ENCODE data around the gene KIFC3.

KIFC3 gene

DNA sequence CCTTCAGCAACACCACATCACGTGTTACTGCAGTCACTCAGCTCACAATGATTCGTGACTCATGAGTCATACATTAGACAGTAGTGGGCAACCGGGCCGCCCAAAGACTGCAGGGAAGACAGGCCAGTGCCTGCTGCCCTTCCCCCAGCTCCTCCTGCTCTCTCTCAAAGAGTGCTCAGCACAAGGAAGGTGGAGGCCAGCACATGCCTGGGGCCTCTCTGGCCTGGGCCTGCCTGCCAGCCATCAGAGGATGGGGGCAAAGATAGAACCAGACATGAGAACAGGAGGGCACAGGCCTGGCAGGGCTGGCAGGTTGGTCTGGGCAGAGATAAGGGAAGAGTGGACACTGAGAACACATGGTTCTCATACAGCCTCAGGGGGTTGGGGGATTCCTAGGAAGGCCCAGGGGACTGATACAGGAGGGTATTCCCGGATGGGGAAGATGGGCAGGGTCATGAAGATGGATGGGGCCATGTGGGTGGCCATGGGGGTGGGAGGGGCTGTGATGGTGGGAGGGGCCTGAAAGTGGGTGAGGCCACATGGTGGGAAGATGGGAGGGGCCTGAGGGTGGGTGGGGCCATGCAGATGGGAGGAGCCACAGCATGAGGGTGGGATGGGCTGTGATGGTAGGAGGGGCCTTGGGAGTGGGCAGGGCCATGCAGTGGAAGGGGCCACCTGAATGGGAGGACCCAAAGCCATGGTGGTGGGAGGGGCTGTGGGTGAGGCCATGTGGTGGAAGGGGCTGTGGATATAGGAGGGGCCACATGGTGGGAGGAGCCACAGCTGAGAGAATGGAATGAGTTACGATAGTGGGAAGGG is 37.7 kb downstream of the KIFC3 start:
- DNase-seq: no peak

DNA sequence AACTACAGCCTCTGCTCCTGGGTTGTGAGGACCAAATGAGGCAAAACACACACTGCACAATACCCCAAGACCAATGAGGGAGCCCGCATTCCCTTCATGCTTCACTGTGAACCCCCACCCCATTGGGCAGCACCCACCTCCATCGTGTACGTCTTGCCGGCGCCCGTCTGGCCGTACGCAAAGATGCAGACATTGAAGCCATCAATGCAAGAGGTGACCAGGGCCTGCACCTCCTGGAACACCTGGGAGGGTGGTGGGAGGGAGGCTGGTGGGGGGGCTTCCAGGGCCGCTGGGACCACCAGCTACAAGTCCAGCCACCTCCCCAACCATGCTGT is 38.3 kb downstream of the KIFC3 start:
- no peak for DNase-seq

- no peak for DNase-seq
These were observed 38.8 kb downstream of the KIFC3 start for GRCh38 chr16:57763285-57764005.

DNA sequence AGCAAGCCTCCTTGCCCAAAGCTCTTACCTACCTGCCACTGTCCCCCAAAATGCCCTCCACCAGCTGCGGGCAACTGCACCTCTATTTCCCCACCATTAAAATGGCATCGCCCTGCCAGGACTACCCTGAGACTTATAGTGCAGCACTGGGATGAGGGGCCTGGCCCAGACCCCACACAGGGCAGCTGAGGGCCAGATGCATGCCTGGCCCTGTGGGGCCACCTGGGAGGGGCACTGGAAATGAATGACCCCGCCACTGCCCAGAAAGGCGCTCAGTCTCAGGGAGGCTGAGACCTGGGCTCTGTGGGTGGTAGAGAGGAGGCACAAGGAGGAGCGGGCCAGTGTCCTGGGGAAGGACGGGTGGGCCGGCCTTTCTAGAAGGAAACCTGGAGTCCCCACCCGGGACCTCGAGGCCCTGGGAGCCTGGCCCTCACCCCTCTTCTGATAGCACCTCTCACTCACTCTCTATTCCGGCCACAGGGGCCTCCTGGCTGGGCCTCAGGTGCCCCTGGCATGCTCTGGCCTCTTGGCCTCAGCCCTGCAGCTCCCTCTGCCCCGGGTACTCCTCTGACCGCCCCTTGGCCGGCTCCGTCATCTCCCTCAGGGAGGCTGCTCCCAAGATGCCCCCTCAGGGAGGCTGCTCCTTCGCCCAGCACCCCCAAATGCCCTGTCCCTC is 39.8 kb downstream of the KIFC3 start:
- no peak for DNase-seq

DNA sequence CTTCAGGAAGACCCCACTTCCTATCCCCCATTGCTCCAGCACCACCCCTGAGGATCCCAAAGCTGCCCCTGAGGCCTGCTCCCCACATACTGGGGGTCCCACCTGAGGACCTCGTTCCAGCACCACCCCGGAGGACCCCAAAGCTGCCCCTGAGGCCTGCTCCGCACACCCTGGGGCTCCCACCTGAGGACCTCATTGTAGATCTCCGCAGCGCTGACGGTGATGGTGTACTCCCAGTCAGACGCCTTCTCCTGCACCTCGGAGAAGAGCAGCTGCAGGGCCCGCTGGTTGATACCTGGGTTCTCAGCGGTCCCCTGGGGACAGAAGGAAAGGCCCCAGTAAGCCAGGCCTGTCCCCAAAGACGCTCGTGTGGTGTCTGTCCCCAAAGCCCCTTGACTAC is 40.3 kb downstream of the KIFC3 start:
- DNase-seq: no peak

DNA sequence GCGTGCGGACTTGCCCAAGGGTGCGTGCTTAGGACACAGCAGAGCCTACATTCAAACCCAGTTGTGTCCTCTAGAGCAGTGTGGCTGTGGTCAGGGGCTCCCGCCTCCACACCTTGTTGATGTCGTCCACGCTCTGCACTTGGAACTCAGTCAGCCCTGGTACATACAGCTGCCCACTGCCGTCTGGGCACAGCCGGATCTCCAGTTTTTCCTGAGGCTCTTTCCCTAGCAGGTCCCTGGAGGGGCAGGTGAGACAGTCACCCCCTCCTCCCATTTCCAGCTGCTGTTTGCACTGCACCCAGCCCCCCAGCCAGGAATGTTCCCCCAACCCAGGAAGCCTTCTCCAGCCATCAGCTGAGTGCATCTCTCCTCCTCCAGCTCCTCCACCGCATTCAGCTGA is 41.0 kb downstream of the KIFC3 start:
- peak; percentile 3 for DNase-seq

DNA sequence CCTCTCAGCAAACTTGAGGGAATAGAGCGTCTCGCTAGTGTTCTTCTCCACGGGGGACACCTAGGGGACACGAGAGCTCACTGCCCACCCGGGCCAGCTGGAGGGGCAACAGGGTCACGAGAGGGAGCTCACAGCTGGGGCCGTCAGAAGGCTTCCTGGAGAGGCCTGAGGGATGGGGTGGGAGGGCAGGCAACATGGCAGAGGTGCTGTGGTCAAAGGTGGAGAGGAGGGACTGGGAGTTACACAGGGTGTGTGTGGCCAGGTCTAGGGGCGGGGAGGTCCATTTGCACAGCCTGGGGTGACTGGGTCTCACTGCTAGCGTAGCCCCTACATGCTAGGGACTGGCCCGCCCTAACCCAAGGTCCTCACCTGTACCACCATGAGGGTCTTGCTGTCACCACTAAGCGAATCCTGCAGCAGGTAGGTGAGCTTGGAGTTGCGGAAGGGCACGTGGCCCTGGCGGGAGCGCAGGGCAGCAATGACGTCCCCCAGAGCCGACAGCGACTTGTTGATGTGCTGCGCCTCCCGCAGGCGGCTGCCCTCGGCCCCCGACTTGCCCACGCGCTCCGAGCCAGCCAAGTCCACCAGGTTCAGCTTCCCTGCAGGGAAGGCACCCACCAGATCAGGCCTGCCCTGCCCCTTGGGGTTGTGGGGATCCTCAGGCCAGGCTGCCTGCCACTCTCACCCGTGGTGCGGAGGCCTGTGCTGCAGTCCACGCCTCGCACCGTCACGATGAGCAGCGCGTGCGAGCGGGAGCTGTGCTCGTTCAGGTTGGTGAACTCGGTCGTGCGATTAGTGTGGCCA is 41.7 kb downstream of the KIFC3 start:
- DNase-seq: no peak

- no peak for DNase-seq
These were observed 42.5 kb downstream of the KIFC3 start for GRCh38 chr16:57759541-57760356.

GRCh38 chr16:57759131-57759530 is 43.2 kb downstream of the KIFC3 start:
- DNase-seq: no peak

- no peak for DNase-seq
These were observed 43.8 kb downstream of the KIFC3 start for GRCh38 chr16:57758331-57759117.

GRCh38 chr16:57757883-57758282 is 44.4 kb downstream of the KIFC3 start:
- no peak for DNase-seq

GRCh38 chr16:57757326-57757786 is 44.9 kb downstream of the KIFC3 start:
- DNase-seq: peak; percentile 53

DNA sequence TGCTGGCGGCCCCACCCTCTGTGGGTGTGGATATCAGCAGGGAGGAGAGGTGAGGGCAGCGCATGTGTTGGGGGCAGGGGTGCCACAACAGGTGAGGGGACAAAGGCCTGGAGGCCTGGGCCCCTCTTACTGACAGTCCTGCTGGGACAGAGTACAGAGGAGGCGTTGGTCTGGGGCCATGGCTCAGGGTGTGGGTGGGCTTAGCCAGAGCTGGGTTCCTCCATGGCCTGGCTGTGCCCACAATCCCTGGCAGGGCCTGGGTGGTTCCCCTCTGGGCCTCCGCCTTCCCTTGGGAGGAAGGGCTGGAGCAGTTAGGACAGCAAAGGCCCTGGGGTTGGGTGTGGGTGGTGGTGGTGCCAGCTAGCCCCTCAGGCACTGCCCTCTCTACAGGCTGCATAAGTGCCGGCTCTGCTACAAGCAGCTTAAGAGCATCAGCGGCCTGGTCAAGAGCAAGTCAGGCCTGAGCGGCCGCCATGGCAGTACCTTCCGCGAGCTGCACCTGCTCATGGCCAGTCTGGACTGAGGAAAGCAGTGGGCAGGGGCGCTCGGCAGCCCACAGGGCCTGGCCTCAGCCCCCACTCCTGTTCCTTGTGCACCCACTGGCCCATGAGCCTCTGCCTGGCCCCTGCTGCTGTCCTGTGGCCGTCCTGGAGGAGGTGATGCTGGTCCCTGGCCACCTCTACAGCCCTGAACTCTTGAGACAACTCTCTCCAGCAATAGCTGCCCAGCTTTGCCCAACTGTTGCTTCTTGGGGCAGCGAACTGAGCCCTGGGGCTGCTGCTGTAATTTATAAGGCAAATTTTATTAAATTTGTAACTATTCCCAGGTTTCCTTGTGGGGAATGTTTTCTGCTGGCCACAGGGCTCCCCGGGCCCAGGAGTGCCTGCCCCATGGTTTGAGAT is 45.6 kb downstream of the KIFC3 start:
- DNase-seq: no peak

DNA sequence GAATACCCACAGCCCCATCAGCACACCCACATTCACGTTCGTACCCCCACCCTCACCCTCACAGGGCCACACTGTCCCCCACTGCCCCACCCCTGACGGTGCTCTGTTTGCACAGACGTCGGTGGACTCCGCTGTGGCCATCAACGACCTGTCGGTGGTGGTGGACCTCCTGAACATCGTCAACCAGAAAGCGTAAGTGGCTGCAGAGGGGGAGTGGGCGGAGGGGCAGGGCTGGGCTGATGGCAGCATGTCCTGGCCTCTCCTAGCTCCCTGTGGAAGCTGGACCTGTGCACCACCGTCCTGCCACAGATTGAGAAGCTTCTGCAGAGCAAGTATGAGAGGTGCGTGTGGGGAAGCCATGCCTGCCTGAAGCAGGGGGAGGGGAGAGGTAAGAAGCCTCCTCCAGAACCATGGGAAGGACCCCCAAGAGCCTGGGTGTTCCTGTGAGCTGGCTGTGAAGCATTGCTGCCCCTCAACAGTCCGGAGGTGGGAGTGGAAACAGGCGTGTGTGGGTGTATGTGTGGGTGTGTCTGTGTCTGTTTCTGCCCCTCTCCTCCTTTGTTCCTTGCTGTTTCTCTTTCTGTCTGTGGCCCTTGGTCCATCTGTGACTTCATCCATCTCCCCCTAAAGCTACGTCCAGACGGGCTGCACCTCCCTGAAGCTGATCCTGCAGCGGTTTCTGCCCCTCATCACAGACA is 46.4 kb downstream of the KIFC3 start:
- DNase-seq: no peak

DNA sequence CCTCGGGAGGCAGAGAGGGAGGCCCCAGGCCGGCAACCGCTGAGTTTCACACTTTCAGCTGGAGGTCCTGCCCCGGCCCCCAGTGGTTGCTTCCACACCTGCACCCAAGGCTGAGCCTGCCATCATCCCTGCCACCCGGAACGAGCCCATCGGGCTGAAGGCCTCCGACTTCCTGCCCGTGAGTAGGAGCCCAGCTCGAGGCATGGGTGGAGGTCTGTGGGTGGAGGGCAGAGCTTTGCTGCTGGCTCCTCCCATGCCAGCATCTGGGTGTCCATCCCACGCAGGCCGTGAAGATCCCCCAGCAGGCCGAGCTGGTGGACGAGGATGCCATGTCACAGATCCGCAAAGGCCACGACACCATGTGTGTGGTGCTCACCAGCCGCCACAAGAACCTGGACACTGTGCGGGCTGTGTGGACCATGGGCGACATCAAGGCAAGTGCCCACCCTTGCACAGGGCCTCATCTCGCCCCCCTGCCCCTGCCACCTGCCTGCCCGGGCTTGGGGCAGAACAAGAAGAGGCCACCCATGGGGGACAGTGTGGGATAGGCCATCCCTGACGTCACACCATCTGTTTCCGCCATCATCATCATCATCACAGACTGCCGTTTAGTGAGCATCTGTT is 47.1 kb downstream of the KIFC3 start:
- DNase-seq: no peak

DNA sequence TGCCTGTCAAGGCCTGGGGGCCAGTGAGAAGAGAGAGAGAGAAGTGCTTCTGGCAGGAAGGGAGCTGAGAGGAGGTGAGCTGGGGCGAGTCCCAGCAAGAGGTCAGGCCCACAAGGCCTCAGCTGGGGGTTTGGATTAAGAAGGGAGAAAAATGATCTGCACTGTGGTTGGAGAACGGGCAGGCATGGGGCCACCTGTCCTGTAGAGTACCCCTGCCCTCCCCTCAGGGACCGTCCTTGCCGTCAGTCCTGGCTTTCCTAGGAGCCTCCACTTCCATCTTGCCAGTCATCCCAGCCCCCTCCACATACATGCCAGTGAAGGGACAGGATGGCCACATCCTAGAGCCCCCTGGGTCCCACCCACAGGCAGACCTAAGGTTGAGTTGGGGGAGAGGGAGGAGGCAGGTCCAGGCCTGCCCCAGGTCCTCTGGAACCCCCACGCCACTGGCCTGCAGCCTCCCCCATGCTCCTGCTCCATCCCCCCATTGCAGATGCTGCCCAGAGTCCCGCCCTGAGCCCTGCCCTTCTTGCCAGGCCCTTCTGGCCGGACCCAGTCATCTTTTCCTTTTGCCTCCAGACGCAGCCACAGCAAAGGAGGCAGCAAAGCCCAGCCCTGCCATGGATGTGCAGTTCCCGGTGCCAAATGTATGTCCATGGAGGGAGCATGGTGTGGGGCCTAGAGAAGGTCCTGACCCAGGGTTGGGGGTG is 47.8 kb downstream of the KIFC3 start:
- DNase-seq: no peak

GRCh38 chr16:57753448-57754353 is 48.6 kb downstream of the KIFC3 start:
- DNase-seq: no peak

All from NCI-H69 (cell line).